B cell (primary cell): ENCODE results near the gene CNTNAP2. TPM values are rescaled to one million over a fixed set of nuclear protein-coding genes. Genes with fewer than 3 reads are reported as not detected.

ENCODE experiments used
- ATAC-seq: fragments of 200-7000 bp; cut with Tn5 transposase; one replicate; pipeline ENCODE4 v1.10.0; 2021; ENCODE audit warnings: low read depth, mild to moderate bottlenecking, moderate number of reproducible peaks, moderate library complexity
- CTCF ChIA-PET: fragments of 350-600 bp; sonication (Branson Sonifier 250); formaldehyde crosslinking; loops from one replicate; lab custom pipeline; 2021; ENCODE audit warnings: antibody characterized with exemption, inconsistent platforms; lab: Charles Lee
- POLR2A ChIA-PET: fragments of 350-600 bp; sonication (Branson Sonifier 250); formaldehyde crosslinking; loops from one replicate; lab custom pipeline; 2021; ENCODE audit warnings: antibody characterized with exemption; lab: Charles Lee
- DNase-seq: peaks from one replicate; pipeline ENCODE4 v3.0.0; 2013
- H2AFZ ChIP-seq: 2 replicates; pipeline ENCODE4 v1.6.1; 2012; ENCODE audit warnings: mild to moderate bottlenecking, low read depth, low read length; ENCODE audit not compliant: insufficient read depth, poor library complexity, severe bottlenecking
- H3K27ac ChIP-seq, 2 donors: 1 replicate in 1 of 2; 2 replicates in 1 of 2; pipeline ENCODE4 v1.5.1; 2012 to 2013; ENCODE audit warnings: low read length in 2 of 2, mild to moderate bottlenecking in 2 of 2, moderate library complexity in 1 of 2
- H3K27me3 ChIP-seq, 4 experiments: fragments of 200-600 bp in 1 of 4; sonication (generic) in 1 of 4; replicated peaks in 1 of 4; 1 replicate in 2 of 4; 2 replicates in 2 of 4; pipeline versions ENCODE4 v1.6.1 to v1.7.0; 2013 to 2016; ENCODE audit warnings: low read length in 3 of 4, mild to moderate bottlenecking in 2 of 4, mixed read lengths in 1 of 4, moderate library complexity in 1 of 4; ENCODE audit not compliant: insufficient read depth in 4 of 4, control insufficient read depth in 3 of 4; ENCODE audit errors: control extremely low read depth in 1 of 4
- H3K36me3 ChIP-seq, 2 experiments: replicated peaks in 1 of 2; 1 replicate in 1 of 2; 2 replicates in 1 of 2; pipeline versions ENCODE4 v1.6.1 to v1.7.1; 2013; ENCODE audit warnings: low read length in 1 of 2; ENCODE audit not compliant: insufficient read depth in 2 of 2, control insufficient read depth in 1 of 2; ENCODE audit errors: control extremely low read depth in 1 of 2, extremely low read depth in 1 of 2
- H3K4me1 ChIP-seq, 2 donors: fragments of 200-600 bp in 1 of 2; sonication (generic) in 1 of 2; 1 replicate in 1 of 2; 2 replicates in 1 of 2; pipeline versions ENCODE4 v1.5.1 to v1.6.1; 2013 to 2017; ENCODE audit warnings: low read length in 2 of 2; ENCODE audit not compliant: control insufficient read depth in 2 of 2, insufficient read depth in 2 of 2
- H3K4me2 ChIP-seq: replicated peaks from 2 replicates; pipeline ENCODE3; 2012; ENCODE audit warnings: mild to moderate bottlenecking, low read depth, low read length; ENCODE audit not compliant: poor library complexity, severe bottlenecking
- H3K4me3 ChIP-seq, 5 experiments: fragments of 200-600 bp in 1 of 5; sonication (generic) in 1 of 5; 1 replicate in 3 of 5; 2 replicates in 2 of 5; pipeline versions ENCODE4 v1.5.1 to v1.7.0; 2011 to 2016; ENCODE audit warnings: low read length in 4 of 5, mild to moderate bottlenecking in 4 of 5, low read depth in 2 of 5, control low read depth in 1 of 5, moderate library complexity in 1 of 5; ENCODE audit not compliant: insufficient read depth in 1 of 5; ENCODE audit errors: control extremely low read depth in 1 of 5, extremely low read depth in 1 of 5
- H3K79me2 ChIP-seq: fragments of 200-600 bp; sonication (generic); one replicate; pipeline ENCODE4 v1.6.0; 2016; ENCODE audit warnings: low read length; ENCODE audit not compliant: control insufficient read depth, insufficient read depth
- H3K9ac ChIP-seq: fragments of 200-600 bp; sonication (generic); 2 replicates; pipeline ENCODE4 v1.6.1; 2017; ENCODE audit warnings: mild to moderate bottlenecking, low read length, moderate library complexity
- H3K9me3 ChIP-seq, 3 donors: one replicate each; pipeline versions ENCODE4 v1.6.1 to v1.7.1; 2013; ENCODE audit warnings: low read length in 2 of 3; ENCODE audit not compliant: control insufficient read depth in 2 of 3, insufficient read depth in 1 of 3; ENCODE audit errors: control extremely low read depth in 1 of 3
- H4K20me1 ChIP-seq: 2 replicates; pipeline ENCODE4 v1.6.0; 2012; ENCODE audit warnings: mild to moderate bottlenecking, low read length; ENCODE audit not compliant: insufficient read depth, control insufficient read depth, poor library complexity, severe bottlenecking
- H3K27ac Mint-ChIP-seq: one replicate; pipeline ENCODE4 v1.8.0; 2021; ENCODE audit warnings: mixed read lengths
- H3K27me3 Mint-ChIP-seq: one replicate; pipeline ENCODE4 v1.8.0; 2021; ENCODE audit warnings: mixed read lengths
- H3K4me1 Mint-ChIP-seq: one replicate; pipeline ENCODE4 v1.8.0; 2021; ENCODE audit warnings: mixed read lengths
- H3K4me3 Mint-ChIP-seq: one replicate; pipeline ENCODE4 v1.8.0; 2021; ENCODE audit warnings: mixed read lengths
- H3K9me3 Mint-ChIP-seq: one replicate; pipeline ENCODE4 v1.8.0; 2022; ENCODE audit warnings: mixed read lengths; ENCODE audit not compliant: insufficient read depth
- EZH2 ChIP-seq: IDR thresholded peaks from 2 replicates; pipeline ENCODE4 v1.6.1; 2012; ENCODE audit warnings: borderline replicate concordance, low read depth, mild to moderate bottlenecking, moderate library complexity, low read length; ENCODE audit not compliant: insufficient read depth, poor library complexity, severe bottlenecking
- WGBS: methylation state at CpG from one replicate; pipeline ENCODE4 v1.1.5; 2013; ENCODE audit warnings: missing lambda C conversion rate; ENCODE audit not compliant: insufficient coverage; 5-methylcytosine and 5-hydroxymethylcytosine counted together
- intact Hi-C: fragments of 100-400 bp; cut with micrococcal nuclease; formaldehyde crosslinking; loops from one replicate; pipeline ENCODE4 v1.10.0; 2022
- polyA plus RNA-seq: library from polyadenylated mRNA; depleted of rRNA; stranded (reverse); fragments of >200 nt; gene quantifications from 2 replicates; pipeline ENCODE4 v1.2.3, GENCODE V29; 2012
- total RNA-seq, 2 donors: library from RNA; stranded (reverse); fragments of 120-200 nt in 1 of 2; gene quantifications; 1 replicate in 1 of 2; 2 replicates in 1 of 2; pipeline versions ENCODE4 v1.2.3 to v1.2.4, GENCODE V29; 2013 to 2022
- TF ChIP-seq, protein P1 (sequence below): fragments of 200-600 bp; IDR thresholded peaks from one replicate; pipeline ENCODE4 v1.8.0; 2022; ENCODE audit warnings: antibody characterized with exemption, mild to moderate bottlenecking

The CNTNAP2 gene
- total and polyA plus RNA-seq, 2 donors (not counting 1 experiment from before 2014, with no cell fraction given), result 7.4 to 16.6 TPM

DNA sequence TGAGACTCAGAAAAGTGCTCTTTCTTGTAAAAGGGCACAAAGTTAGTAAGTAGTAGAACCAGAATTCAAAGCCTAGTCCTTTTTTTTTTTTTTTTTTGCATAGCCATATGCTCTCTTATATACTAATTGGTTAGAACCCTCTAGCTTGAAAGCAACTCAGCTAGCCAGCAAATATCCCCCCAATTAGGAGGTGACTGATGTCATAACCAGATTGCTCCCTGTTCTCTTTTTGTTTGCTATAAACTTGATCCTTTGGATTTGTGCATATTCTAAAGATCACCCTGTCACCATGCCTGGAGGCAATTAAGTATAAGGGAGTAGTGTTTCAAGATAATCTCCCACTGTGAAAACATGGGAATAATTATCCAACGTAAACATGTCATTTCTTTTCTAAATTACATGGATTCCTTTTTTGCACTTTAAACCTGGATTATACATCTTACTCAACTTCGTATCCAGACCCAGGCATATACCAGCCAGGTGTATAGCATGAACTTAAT, 963.4 kb downstream of the CNTNAP2 start:
- ChIA-PET CTCF (no interaction called here), POLR2A (no interaction called here)
- TF ChIP-seq, protein P1, sequence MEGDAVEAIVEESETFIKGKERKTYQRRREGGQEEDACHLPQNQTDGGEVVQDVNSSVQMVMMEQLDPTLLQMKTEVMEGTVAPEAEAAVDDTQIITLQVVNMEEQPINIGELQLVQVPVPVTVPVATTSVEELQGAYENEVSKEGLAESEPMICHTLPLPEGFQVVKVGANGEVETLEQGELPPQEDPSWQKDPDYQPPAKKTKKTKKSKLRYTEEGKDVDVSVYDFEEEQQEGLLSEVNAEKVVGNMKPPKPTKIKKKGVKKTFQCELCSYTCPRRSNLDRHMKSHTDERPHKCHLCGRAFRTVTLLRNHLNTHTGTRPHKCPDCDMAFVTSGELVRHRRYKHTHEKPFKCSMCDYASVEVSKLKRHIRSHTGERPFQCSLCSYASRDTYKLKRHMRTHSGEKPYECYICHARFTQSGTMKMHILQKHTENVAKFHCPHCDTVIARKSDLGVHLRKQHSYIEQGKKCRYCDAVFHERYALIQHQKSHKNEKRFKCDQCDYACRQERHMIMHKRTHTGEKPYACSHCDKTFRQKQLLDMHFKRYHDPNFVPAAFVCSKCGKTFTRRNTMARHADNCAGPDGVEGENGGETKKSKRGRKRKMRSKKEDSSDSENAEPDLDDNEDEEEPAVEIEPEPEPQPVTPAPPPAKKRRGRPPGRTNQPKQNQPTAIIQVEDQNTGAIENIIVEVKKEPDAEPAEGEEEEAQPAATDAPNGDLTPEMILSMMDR, result no peak
- no peak for TF ChIP-seq EZH2
- H3K27ac Mint-ChIP-seq, result no peak overlapping the region
- Histone ChIP-seq H3K27me3 (no peaks in the 10 kb centered on the region), H3K4me1 (no peaks in the 10 kb centered on the region), H3K4me3 (no peak overlapping the region), H3K4me2 (no peak overlapping the region), H4K20me1 (no peaks in the 10 kb centered on the region), H3K36me3 (no peaks in the 10 kb centered on the region), H2AFZ (no peak overlapping the region), H3K27ac (no peak overlapping the region), H3K79me2 (no peaks in the 10 kb centered on the region), H3K9ac (no peak overlapping the region), H3K9me3 (peaks cover 0 to 3% (median 0%) of the 10 kb centered on the region in 3 donors)
- H3K4me3 Mint-ChIP-seq, result no peak overlapping the region
- no peak for ATAC-seq
- H3K9me3 Mint-ChIP-seq, result no peaks in the 10 kb centered on the region
- WGBS, result no CpG with 5 or more reads among the region's 2 CpGs
- intact Hi-C loops, result no loop called here
- no peaks in the 10 kb centered on the region for H3K4me1 Mint-ChIP-seq
- no peaks in the 10 kb centered on the region for H3K27me3 Mint-ChIP-seq
- DNase-seq, result no peak

DNA sequence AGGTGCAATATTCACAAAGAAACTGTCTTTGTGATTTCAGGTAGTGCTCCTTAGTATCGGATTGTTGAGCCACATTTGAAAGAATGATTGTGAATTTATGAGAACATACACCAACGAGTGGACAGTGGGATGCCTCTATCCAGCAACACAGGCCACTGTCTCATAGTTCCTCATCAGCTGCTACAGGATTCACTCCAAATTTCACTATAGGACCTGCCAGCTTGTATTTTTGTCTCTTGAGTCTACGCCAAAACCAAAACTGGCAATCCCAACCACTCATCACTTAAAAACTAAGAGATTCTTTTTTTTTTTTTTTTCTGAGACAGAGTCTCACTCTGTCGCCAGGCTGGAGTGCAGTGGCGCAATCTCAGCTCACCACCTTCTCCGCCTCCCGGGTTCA, 964.5 kb downstream of the CNTNAP2 start:
- Histone ChIP-seq H3K27ac (no peak overlapping the region), H3K4me1 (no peaks in the 10 kb centered on the region), H2AFZ (no peak overlapping the region), H3K9me3 (peaks cover 0 to 3% (median 0%) of the 10 kb centered on the region in 3 donors), H3K9ac (no peak overlapping the region), H4K20me1 (no peaks in the 10 kb centered on the region), H3K79me2 (no peaks in the 10 kb centered on the region), H3K4me3 (no peak overlapping the region), H3K36me3 (no peaks in the 10 kb centered on the region), H3K4me2 (no peak overlapping the region), H3K27me3 (no peaks in the 10 kb centered on the region)
- Mint-ChIP-seq H3K27me3 (no peaks in the 10 kb centered on the region), H3K4me1 (no peaks in the 10 kb centered on the region), H3K9me3 (no peaks in the 10 kb centered on the region), H3K4me3 (no peak overlapping the region), H3K27ac (no peak overlapping the region)
- no peak for TF ChIP-seq EZH2
- TF ChIP-seq, protein P1, result no peak
- WGBS, result no CpG with 5 or more reads among the region's 7 CpGs
- intact Hi-C loops, result no loop called here
- POLR2A ChIA-PET, result no interaction called here
- DNase-seq (no peak), ATAC-seq (no peak)
- CTCF ChIA-PET, result no interaction called here
